HK-2 (cell line): ENCODE results near the gene BCL2.

Experiments
- DNase-seq: peaks from one replicate; pipeline ENCODE4 v3.0.0-alpha.2; 2018; ENCODE audit not compliant: unreplicated experiment

The BCL2 gene

GRCh38 chr18:63309422-63309821 is 10.1 kb downstream of the BCL2 start:
- DNase-seq: no peak

- no peak for DNase-seq
Observed at GRCh38 chr18:63307551-63308200, 11.9 kb downstream of the BCL2 start.

- no peak for DNase-seq
Observed at GRCh38 chr18:63306819-63307550, 12.6 kb downstream of the BCL2 start.

- DNase-seq: no peak
Observed at GRCh38 chr18:63306249-63306648, 13.3 kb downstream of the BCL2 start.

GRCh38 chr18:63303547-63303946 is 16.0 kb downstream of the BCL2 start:
- DNase-seq: no peak

GRCh38 chr18:63302636-63303405 is 16.7 kb downstream of the BCL2 start:
- DNase-seq: no peak

GRCh38 chr18:63302220-63302619 is 17.3 kb downstream of the BCL2 start:
- no peak for DNase-seq

- no peak for DNase-seq
Observed at GRCh38 chr18:63301434-63301833, 18.1 kb downstream of the BCL2 start.

GRCh38 chr18:63299837-63300745 is 19.5 kb downstream of the BCL2 start:
- no peak for DNase-seq

- DNase-seq: no peak
Observed at GRCh38 chr18:63298400-63299365, 20.9 kb downstream of the BCL2 start.

- no peak for DNase-seq
Observed at GRCh38 chr18:63297687-63298399, 21.7 kb downstream of the BCL2 start.

- no peak for DNase-seq
Observed at GRCh38 chr18:63293935-63294334, 25.6 kb downstream of the BCL2 start.

GRCh38 chr18:63292831-63293683 is 26.5 kb downstream of the BCL2 start:
- DNase-seq: no peak

- DNase-seq: no peak
Observed at GRCh38 chr18:63291278-63291677, 28.3 kb downstream of the BCL2 start.

GRCh38 chr18:63290821-63291200 is 28.8 kb downstream of the BCL2 start:
- no peak for DNase-seq

GRCh38 chr18:63290166-63290820 is 29.3 kb downstream of the BCL2 start:
- DNase-seq: no peak

GRCh38 chr18:63288311-63288710 is 31.3 kb downstream of the BCL2 start:
- DNase-seq: no peak

GRCh38 chr18:63287691-63288220 is 31.8 kb downstream of the BCL2 start:
- DNase-seq: no peak
